ENCODE data around the gene FMNL3. TPM values are rescaled to one million over a fixed set of nuclear protein-coding genes. Genes with fewer than 3 reads are reported as not detected.

FMNL3 gene
- polyA plus RNA-seq, 1 experiment = 15.8 TPM

DNA sequence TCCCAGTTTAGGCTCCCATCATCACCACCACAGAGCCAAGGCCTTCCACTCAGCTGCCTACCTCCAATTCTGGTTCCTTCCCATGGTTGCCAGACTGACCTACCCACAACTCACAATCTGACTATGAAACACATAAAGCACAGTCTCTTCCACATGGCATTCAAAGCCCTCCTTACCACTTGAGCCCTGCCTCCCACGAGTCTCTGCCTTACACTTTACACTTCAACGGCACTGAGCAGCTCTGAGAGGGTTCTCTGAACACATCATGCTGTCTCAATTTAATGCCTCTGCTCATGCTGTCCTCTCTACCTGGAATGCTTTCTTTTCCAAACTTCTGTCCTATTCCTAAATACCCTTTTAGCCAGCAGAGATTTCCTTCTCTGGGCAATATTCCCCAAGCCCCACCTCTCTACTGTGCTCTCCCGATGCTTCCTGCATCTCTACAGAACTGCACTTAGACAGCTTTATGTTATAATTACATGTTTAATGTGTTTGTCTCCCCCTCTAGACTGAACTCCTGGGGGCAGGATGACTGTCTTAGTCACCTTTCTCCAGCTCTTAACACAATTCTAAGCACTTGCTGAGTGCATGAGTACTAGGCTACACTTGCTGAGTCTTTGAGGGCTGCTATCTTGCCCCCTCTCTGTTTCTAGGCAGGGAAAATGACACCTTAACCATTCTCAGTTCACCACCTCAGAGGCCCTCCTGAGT is 23.5 kb downstream of the FMNL3 start:
- Histone ChIP-seq H3K27ac (ENCODE audit: low read depth, low read length) (no peak overlapping the region), H3K4me3 (ENCODE audit: low read depth, low read length) (no peak overlapping the region), H3K9me3 (ENCODE audit: control insufficient read depth, insufficient read depth, low read length) (no peaks in the 10 kb centered on the region), H3K27me3 (ENCODE audit: control insufficient read depth, insufficient read depth, low read length) (no peaks in the 10 kb centered on the region)
- CTCF ChIA-PET = interaction anchor here (1.1 kb wide), 2 partner anchors 11 to 17 kb away, joined by 3 to 5 read pairs; no protein-coding TSS in a partner anchor
- POLR2A ChIA-PET = no interaction called here
- TF ChIP-seq, protein P1, sequence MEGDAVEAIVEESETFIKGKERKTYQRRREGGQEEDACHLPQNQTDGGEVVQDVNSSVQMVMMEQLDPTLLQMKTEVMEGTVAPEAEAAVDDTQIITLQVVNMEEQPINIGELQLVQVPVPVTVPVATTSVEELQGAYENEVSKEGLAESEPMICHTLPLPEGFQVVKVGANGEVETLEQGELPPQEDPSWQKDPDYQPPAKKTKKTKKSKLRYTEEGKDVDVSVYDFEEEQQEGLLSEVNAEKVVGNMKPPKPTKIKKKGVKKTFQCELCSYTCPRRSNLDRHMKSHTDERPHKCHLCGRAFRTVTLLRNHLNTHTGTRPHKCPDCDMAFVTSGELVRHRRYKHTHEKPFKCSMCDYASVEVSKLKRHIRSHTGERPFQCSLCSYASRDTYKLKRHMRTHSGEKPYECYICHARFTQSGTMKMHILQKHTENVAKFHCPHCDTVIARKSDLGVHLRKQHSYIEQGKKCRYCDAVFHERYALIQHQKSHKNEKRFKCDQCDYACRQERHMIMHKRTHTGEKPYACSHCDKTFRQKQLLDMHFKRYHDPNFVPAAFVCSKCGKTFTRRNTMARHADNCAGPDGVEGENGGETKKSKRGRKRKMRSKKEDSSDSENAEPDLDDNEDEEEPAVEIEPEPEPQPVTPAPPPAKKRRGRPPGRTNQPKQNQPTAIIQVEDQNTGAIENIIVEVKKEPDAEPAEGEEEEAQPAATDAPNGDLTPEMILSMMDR (IDR thresholded peaks at IDR 0.05; ENCODE audit: low read depth, low read length) = no peak
- DNase-seq (ENCODE audit: low read depth, low spot score) = no peak

- Histone ChIP-seq H3K27ac (ENCODE audit: low read depth, low read length) (no peak overlapping the region), H3K4me3 (ENCODE audit: low read depth, low read length) (no peak overlapping the region), H3K27me3 (ENCODE audit: control insufficient read depth, insufficient read depth, low read length) (no peaks in the 10 kb centered on the region), H3K9me3 (ENCODE audit: control insufficient read depth, insufficient read depth, low read length) (no peaks in the 10 kb centered on the region)
- POLR2A ChIA-PET = interaction anchor here (2.0 kb wide), 1 partner anchor 61 kb away, joined by 8 read pairs; the partner anchor contains the start of gene TMBIM6
- CTCF ChIA-PET = interaction anchor here (0.7 to 1.5 kb wide), 4 partner anchors 35 to 57 kb away, joined by 3 to 7 read pairs (median 4); partner anchors contain the start of gene PRPF40B
- TF ChIP-seq, protein P1 (IDR thresholded peaks at IDR 0.05; ENCODE audit: low read depth, low read length) = no peak
- DNase-seq (ENCODE audit: low read depth, low spot score) = no peak
These were observed 27.1 kb downstream of the FMNL3 start for GRCh38 chr12:49680075-49680474.

DNA sequence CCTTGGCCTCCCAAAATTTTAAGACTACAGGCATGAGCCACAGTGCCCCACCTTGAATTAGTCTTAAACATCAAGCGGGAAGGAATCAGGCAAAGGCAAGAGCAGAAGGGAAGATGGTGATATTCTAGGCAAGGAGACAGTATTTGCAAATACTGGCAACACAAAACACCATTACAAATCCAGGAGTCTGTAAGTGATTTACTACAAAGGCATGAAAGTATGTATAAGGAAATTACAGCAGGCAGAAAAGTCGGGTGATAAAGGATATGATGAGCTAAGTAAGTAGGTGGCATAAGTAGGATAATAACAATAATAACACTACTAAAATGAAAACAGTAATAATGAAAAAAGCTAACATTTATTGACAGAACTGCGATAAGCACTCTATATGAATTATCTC is 28.5 kb downstream of the FMNL3 start:
- ChIA-PET POLR2A (no interaction called here), CTCF (interaction anchor here (1.2 to 1.5 kb wide), 2 partner anchors 38 to 63 kb away, joined by 3 to 4 read pairs; partner anchors contain the start of gene TMBIM6)
- TF ChIP-seq, protein P1 (IDR thresholded peaks at IDR 0.05; ENCODE audit: low read depth, low read length) = no peak
- no peak overlapping the region for H3K27ac ChIP-seq (ENCODE audit: low read depth, low read length)
- no peak overlapping the region for H3K4me3 ChIP-seq (ENCODE audit: low read depth, low read length)
- no peaks in the 10 kb centered on the region for H3K9me3 ChIP-seq (ENCODE audit: control insufficient read depth, insufficient read depth, low read length)
- no peaks in the 10 kb centered on the region for H3K27me3 ChIP-seq (ENCODE audit: control insufficient read depth, insufficient read depth, low read length)
- DNase-seq (ENCODE audit: low read depth, low spot score) = no peak

DNA sequence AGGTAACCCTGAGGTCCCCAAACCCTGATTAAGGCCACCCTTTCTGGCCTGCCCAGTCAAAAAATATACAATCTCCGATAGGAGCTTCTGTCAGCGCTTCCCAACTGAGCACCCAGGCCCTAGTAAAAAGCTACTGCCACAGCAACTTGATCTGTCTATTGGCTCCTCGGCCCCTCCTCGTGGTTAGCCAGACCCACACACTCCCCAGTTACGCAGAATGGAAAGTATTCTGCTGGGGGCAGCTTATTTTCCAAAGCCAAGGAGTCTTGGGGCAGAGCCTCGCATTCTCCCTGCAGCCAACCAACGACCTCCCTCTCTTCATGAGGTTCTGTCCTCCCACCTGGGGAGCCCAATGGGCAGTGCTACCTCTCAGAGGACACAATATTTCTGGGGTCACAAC is 32.1 kb downstream of the FMNL3 start:
- DNase-seq (ENCODE audit: low read depth, low spot score) = no peak
- Histone ChIP-seq H3K4me3 (ENCODE audit: low read depth, low read length) (no peak overlapping the region), H3K27me3 (ENCODE audit: control insufficient read depth, insufficient read depth, low read length) (no peaks in the 10 kb centered on the region), H3K27ac (ENCODE audit: low read depth, low read length) (peak overlapping the region; percentile 99), H3K9me3 (ENCODE audit: control insufficient read depth, insufficient read depth, low read length) (no peaks in the 10 kb centered on the region)
- CTCF ChIA-PET = interaction anchor here (0.7 to 2.9 kb wide), 6 partner anchors 15 to 66 kb away, joined by 3 to 13 read pairs (median 4); partner anchors contain the start of gene TMBIM6
- POLR2A ChIA-PET = interaction anchor here (0.6 to 2.8 kb wide), 2 partner anchors 31 to 544 kb away, joined by 4 to 22 read pairs; partner anchors contain the start of genes FMNL3 and TUBA1B
- TF ChIP-seq, protein P1 (IDR thresholded peaks at IDR 0.05; ENCODE audit: low read depth, low read length) = no peak

Measured in AG04450 (cell line).